Prostate gland (tissue), 2 donors: ENCODE measurements around the gene TBC1D21.

ENCODE experiments used
- CTCF ChIP-seq, 4 experiments: fragments of 200-600 bp in 2 of 4; fragments of 450-650 bp in 2 of 4; sonication (generic) in 2 of 4; IDR thresholded peaks; 1 replicate in 3 of 4; 2 replicates in 1 of 4; pipeline ENCODE4 v1.5.1; 2016 to 2019; ENCODE audit warnings: antibody characterized with exemption in 4 of 4, mild to moderate bottlenecking in 2 of 4, moderate library complexity in 2 of 4
- POLR2A ChIP-seq: fragments of 450-650 bp; IDR thresholded peaks from one replicate; pipeline ENCODE4 v1.6.1; 2016; ENCODE audit warnings: antibody characterized with exemption, mild to moderate bottlenecking
- POLR2AphosphoS5 ChIP-seq: sonication (generic); formaldehyde crosslinking; IDR thresholded peaks from one replicate; pipeline ENCODE4 v1.6.1; 2017; ENCODE audit warnings: antibody characterized with exemption

DNA sequence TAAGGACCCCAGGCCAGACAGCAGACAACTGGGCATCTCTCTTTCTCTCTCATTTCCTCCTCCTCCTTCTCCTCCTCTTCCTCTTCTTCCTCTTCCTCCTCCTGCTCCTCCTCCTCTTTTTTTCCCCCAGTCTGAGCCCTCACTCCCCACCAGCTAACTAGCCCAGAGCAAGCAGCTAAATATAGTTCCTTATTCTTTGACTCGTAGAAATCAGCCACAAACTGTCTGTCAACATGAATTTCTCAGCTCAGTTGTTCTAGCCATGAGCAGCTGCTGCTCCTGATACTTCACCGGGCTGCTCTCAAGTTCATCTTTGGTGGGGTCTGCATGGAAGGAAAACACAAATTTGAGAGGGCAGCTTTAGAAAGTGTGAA is 33.7 kb downstream of the TBC1D21 start:
- no peak for TF ChIP-seq CTCF (IDR thresholded peaks at IDR 0.05)
- TF ChIP-seq POLR2A: no peak
- TF ChIP-seq POLR2AphosphoS5: no peak
